ENCODE results near the gene SUMO2. TPM values are rescaled to one million over a fixed set of nuclear protein-coding genes. Genes with fewer than 3 reads are reported as not detected.

Gene SUMO2
- total and polyA plus RNA-seq, 9 of the 15 experiments (the other 6 are each of a cell fraction or from before 2014, with no cell fraction given): 157 to 733 (median 419) TPM

DNA sequence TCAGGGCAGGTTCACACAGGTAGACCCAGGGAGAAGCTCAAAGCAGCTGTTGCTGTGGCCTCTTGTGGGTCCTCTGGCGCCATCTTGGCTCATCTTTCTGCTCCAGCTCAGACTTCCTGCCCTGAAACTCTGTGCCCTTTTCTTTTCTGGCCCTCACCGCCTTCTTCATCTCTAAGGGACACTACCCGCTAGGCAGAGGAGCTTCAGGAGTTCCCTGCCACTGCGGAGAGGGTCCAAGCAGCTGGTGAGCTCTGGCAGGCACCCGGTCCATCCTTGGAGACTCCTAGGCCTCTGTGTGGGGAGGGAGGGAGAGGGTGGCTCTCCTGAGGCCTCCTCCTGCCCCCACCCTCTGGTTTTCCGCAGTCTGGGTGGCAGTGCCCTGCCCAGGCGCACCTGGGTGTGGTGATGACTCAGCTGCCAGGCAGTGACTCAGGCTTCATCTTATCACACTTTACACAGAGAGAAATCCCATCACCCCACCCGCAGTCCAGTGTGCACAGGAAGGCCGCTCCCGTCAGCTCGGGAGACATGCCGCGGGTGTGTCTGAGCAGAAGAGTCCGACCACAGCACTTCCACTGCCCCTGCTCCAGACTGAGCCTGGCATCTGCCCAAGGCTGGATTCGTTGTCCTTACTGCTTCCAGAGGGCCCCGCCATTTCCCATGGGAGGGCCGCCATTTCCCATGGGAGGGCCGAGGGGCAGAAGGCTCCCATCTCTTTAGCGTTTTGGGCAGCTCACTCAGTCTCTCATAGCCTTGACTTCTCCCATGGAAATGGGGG is 58.5 kb downstream of the SUMO2 start (continued):
- TF ChIP-seq KAT7 (CRISPR knock-in tag; IDR thresholded peaks at IDR 0.05; ENCODE audit: borderline replicate concordance) (peak; percentile 22; the same call in 1 of the 2 replicates), BRD9 (IDR thresholded peaks at IDR 0.05; ENCODE audit: low read depth, partially characterized antibody) (no peak), ILF3 (IDR thresholded peaks at IDR 0.05; ENCODE audit: borderline replicate concordance) (no peak), RFX7 (CRISPR knock-in tag; IDR thresholded peaks at IDR 0.05) (no peak), BRCA1 (IDR thresholded peaks at IDR 0.05) (no peak), BRCA1 (CRISPR knock-in tag; IDR thresholded peaks at IDR 0.05) (no peak), TRIM24 (IDR thresholded peaks at IDR 0.05) (peak in 1 of 2 experiments; percentile 80; a peak in 2 of 4 replicates), NUFIP1 (IDR thresholded peaks at IDR 0.05; ENCODE audit: partially characterized antibody) (peak; percentile 57), RFX1 (IDR thresholded peaks at IDR 0.05) (no peak), ZNF586 (CRISPR knock-in tag; conservative IDR thresholded peaks at IDR 0.05) (no peak), ZFPM2 (CRISPR knock-in tag; IDR thresholded peaks at IDR 0.05) (no peak), ZNF184 (CRISPR knock-in tag; IDR thresholded peaks at IDR 0.05) (no peak), JUND (IDR thresholded peaks at IDR 0.05; ENCODE audit: borderline replicate concordance, low read depth, low read length) (peak; percentile 98), JUND (tag; IDR thresholded peaks at IDR 0.05; ENCODE audit: borderline replicate concordance, low read depth, low read length) (peak; percentile 98)
- TF ChIP-seq, protein P1, sequence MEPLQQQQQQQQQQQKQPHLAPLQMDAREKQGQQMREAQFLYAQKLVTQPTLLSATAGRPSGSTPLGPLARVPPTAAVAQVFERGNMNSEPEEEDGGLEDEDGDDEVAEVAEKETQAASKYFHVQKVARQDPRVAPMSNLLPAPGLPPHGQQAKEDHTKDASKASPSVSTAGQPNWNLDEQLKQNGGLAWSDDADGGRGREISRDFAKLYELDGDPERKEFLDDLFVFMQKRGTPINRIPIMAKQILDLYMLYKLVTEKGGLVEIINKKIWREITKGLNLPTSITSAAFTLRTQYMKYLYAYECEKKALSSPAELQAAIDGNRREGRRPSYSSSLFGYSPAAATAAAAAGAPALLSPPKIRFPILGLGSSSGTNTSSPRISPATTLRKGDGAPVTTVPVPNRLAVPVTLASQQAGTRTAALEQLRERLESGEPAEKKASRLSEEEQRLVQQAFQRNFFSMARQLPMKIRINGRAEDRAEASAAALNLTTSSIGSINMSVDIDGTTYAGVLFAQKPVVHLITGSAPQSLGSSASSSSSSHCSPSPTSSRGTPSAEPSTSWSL (CRISPR knock-in tag; IDR thresholded peaks at IDR 0.05; ENCODE audit: borderline replicate concordance): 0 out of 2 replicates have a peak, but pooled peaks have one; percentile 80
- TF ChIP-seq, protein P2, sequence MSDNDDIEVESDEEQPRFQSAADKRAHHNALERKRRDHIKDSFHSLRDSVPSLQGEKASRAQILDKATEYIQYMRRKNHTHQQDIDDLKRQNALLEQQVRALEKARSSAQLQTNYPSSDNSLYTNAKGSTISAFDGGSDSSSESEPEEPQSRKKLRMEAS (CRISPR knock-in tag; IDR thresholded peaks at IDR 0.05): no peak
- TF ChIP-seq, protein P3, sequence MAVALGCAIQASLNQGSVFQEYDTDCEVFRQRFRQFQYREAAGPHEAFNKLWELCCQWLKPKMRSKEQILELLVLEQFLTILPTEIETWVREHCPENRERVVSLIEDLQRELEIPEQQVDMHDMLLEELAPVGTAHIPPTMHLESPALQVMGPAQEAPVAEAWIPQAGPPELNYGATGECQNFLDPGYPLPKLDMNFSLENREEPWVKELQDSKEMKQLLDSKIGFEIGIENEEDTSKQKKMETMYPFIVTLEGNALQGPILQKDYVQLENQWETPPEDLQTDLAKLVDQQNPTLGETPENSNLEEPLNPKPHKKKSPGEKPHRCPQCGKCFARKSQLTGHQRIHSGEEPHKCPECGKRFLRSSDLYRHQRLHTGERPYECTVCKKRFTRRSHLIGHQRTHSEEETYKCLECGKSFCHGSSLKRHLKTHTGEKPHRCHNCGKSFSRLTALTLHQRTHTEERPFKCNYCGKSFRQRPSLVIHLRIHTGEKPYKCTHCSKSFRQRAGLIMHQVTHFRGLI (CRISPR knock-in tag; IDR thresholded peaks at IDR 0.05): 0 out of 2 replicates have a peak, but pooled peaks have one; percentile 37
- TF ChIP-seq, protein P4, sequence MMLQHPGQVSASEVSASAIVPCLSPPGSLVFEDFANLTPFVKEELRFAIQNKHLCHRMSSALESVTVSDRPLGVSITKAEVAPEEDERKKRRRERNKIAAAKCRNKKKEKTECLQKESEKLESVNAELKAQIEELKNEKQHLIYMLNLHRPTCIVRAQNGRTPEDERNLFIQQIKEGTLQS (IDR thresholded peaks at IDR 0.05): peak; percentile 97
- TF ChIP-seq, protein P4 (CRISPR knock-in tag; conservative IDR thresholded peaks at IDR 0.05): peak; percentile 48; the same call in 1 of the 2 replicates
- TF ChIP-seq, protein P5, sequence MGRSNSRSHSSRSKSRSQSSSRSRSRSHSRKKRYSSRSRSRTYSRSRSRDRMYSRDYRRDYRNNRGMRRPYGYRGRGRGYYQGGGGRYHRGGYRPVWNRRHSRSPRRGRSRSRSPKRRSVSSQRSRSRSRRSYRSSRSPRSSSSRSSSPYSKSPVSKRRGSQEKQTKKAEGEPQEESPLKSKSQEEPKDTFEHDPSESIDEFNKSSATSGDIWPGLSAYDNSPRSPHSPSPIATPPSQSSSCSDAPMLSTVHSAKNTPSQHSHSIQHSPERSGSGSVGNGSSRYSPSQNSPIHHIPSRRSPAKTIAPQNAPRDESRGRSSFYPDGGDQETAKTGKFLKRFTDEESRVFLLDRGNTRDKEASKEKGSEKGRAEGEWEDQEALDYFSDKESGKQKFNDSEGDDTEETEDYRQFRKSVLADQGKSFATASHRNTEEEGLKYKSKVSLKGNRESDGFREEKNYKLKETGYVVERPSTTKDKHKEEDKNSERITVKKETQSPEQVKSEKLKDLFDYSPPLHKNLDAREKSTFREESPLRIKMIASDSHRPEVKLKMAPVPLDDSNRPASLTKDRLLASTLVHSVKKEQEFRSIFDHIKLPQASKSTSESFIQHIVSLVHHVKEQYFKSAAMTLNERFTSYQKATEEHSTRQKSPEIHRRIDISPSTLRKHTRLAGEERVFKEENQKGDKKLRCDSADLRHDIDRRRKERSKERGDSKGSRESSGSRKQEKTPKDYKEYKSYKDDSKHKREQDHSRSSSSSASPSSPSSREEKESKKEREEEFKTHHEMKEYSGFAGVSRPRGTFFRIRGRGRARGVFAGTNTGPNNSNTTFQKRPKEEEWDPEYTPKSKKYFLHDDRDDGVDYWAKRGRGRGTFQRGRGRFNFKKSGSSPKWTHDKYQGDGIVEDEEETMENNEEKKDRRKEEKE (IDR thresholded peaks at IDR 0.05; ENCODE audit: borderline replicate concordance in 1 of 2, control insufficient read depth in 1 of 2, low read depth in 2 of 2, low read length in 1 of 2): no peak

Measured in K562 (cell line).